Glutamatergic neuron (in vitro differentiated cells): ENCODE measurements around the gene THBS1. TPM values are rescaled to one million over a fixed set of nuclear protein-coding genes. Genes with fewer than 3 reads are reported as not detected.

Source experiments
- DNase-seq: peaks from one replicate; pipeline ENCODE4 v3.0.0; 2022
- H3K27ac Mint-ChIP-seq: one replicate; pipeline ENCODE4 v1.8.0; 2020; ENCODE audit warnings: mild to moderate bottlenecking, mixed read lengths, inconsistent platforms; ENCODE audit not compliant: unreplicated experiment
- H3K27me3 Mint-ChIP-seq: one replicate; pipeline ENCODE4 v1.8.0; 2020; ENCODE audit warnings: mild to moderate bottlenecking, moderate library complexity, mixed read lengths, inconsistent platforms; ENCODE audit not compliant: unreplicated experiment
- H3K36me3 Mint-ChIP-seq: one replicate; pipeline ENCODE4 v1.8.0; 2020; ENCODE audit warnings: mild to moderate bottlenecking, mixed read lengths, inconsistent platforms; ENCODE audit not compliant: unreplicated experiment
- H3K4me1 Mint-ChIP-seq: one replicate; pipeline ENCODE4 v1.8.0; 2020; ENCODE audit warnings: mild to moderate bottlenecking, low read depth, mixed read lengths, inconsistent platforms; ENCODE audit not compliant: unreplicated experiment
- H3K4me3 Mint-ChIP-seq: one replicate; pipeline ENCODE4 v1.8.0; 2020; ENCODE audit warnings: mild to moderate bottlenecking, mixed read lengths, inconsistent platforms; ENCODE audit not compliant: unreplicated experiment
- H3K9me3 Mint-ChIP-seq: one replicate; pipeline ENCODE4 v1.8.0; 2020; ENCODE audit warnings: mild to moderate bottlenecking, moderate library complexity, mixed read lengths, inconsistent platforms; ENCODE audit not compliant: unreplicated experiment
- CTCF ChIP-seq: fragments of 200-600 bp; sonication (generic); IDR thresholded peaks from one replicate; pipeline ENCODE4 v1.5.0; 2021; ENCODE audit not compliant: partially characterized antibody, unreplicated experiment
- total RNA-seq: library from RNA; stranded (reverse); fragmentation: NEBNext Ultra II Directional; extraction: Animal tissue kit (Norgen Biotek cat#: 25700); gene quantifications from one replicate; pipeline ENCODE4 v1.2.1, GENCODE V29; 2021; ENCODE audit not compliant: unreplicated experiment

THBS1 gene
- total RNA-seq, 1 donor from 2014 or later: 0.83 TPM

DNA sequence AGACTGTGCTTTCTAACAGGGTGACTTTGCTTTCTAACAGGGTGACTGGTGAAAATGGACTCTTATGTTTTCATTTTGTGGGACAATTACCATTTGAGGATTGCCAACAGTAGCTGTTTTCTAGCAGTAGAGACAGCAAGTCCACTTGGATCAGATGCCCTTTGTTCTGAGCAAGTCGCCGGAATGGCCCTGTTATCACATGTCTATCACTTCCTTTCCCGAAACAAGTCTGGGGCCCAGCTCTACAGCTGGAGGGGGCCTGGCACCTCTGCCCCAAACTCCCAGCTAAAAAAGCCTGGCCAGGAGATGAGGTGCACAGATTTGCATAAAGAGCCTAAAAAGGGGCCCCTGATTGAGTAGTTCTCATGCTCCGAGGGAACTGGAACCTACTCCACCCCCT, 44.6 kb downstream of the THBS1 start:
- Mint-ChIP-seq H3K36me3 (peaks cover 10% of the 10 kb centered on the region), H3K4me1 (peaks cover 10% of the 10 kb centered on the region), H3K27ac (no peak overlapping the region), H3K4me3 (no peak overlapping the region), H3K27me3 (peaks cover 2% of the 10 kb centered on the region), H3K9me3 (peaks cover 3% of the 10 kb centered on the region)
- no peak for DNase-seq
- no peak for TF ChIP-seq CTCF

GRCh38 chr15:39625856-39626255, 45.0 kb downstream of the THBS1 start:
- Mint-ChIP-seq H3K4me1 (peaks cover 10% of the 10 kb centered on the region), H3K4me3 (no peak overlapping the region), H3K27ac (no peak overlapping the region), H3K36me3 (peaks cover 10% of the 10 kb centered on the region), H3K9me3 (peaks cover 3% of the 10 kb centered on the region), H3K27me3 (peaks cover 2% of the 10 kb centered on the region)
- no peak for TF ChIP-seq CTCF
- DNase-seq: no peak

GRCh38 chr15:39627451-39628143, 46.7 kb downstream of the THBS1 start:
- Mint-ChIP-seq H3K9me3 (peaks cover 3% of the 10 kb centered on the region), H3K27me3 (peaks cover 2% of the 10 kb centered on the region), H3K4me3 (no peak overlapping the region), H3K27ac (no peak overlapping the region), H3K4me1 (peaks cover 10% of the 10 kb centered on the region), H3K36me3 (peaks cover 10% of the 10 kb centered on the region)
- no peak for DNase-seq
- no peak for TF ChIP-seq CTCF

DNA sequence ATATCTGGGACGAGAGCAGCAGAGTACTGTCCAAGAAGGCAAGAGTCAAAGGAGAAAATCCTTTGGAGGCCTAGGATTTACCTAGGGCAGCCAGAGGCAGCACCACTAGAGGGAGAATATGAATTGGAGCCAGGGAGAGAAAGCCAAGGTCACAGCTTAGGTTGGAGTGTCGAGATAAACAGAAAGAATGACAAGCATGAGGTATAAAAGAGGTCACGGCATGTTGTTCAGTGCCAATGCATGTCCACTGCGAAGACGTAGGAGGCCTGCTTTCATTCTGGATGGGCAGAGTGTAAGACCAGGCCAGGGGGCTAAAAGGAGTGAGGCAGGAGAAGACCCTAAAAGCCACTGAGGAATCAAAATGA, 47.2 kb downstream of the THBS1 start:
- no peak for TF ChIP-seq CTCF
- Mint-ChIP-seq H3K4me3 (no peak overlapping the region), H3K9me3 (peaks cover 3% of the 10 kb centered on the region), H3K36me3 (peaks cover 10% of the 10 kb centered on the region), H3K27ac (no peak overlapping the region), H3K27me3 (peaks cover 2% of the 10 kb centered on the region), H3K4me1 (peaks cover 10% of the 10 kb centered on the region)
- no peak for DNase-seq

- Mint-ChIP-seq H3K27me3 (peaks cover 2% of the 10 kb centered on the region), H3K36me3 (peaks cover 10% of the 10 kb centered on the region), H3K27ac (no peak overlapping the region), H3K4me3 (no peak overlapping the region), H3K4me1 (peaks cover 10% of the 10 kb centered on the region), H3K9me3 (peaks cover 3% of the 10 kb centered on the region)
- TF ChIP-seq CTCF: no peak
- DNase-seq: no peak
Observed at GRCh38 chr15:39628546-39629257, 47.8 kb downstream of the THBS1 start.
